Spleen (tissue), 11 donors: ENCODE results near the gene CDK2AP2. TPM values are rescaled to one million over a fixed set of nuclear protein-coding genes. Genes with fewer than 3 reads are reported as not detected.

Experiments used
- DNase-seq: peaks from one replicate; pipeline ENCODE4 v3.0.0-alpha.2; 2020
- H3K27ac ChIP-seq, 8 donors: fragments of 200-600 bp; sonication (generic) in 7 of 8; 1 replicate in 4 of 8; 2 replicates in 4 of 8; pipeline versions ENCODE4 v1.5.0 to v1.8.0; 2016 to 2021; ENCODE audit warnings: inconsistent platforms in 4 of 8, mild to moderate bottlenecking in 4 of 8, moderate library complexity in 1 of 8
- H3K27me3 ChIP-seq, 7 donors: fragments of 200-600 bp; sonication (generic) in 6 of 7; replicated peaks in 1 of 7; 1 replicate in 4 of 7; 2 replicates in 3 of 7; pipeline versions ENCODE4 v1.5.0 to v1.8.0; 2016 to 2021; ENCODE audit warnings: inconsistent platforms in 3 of 7, mild to moderate bottlenecking in 1 of 7
- H3K36me3 ChIP-seq, 6 donors: fragments of 200-600 bp; sonication (generic) in 5 of 6; 1 replicate in 4 of 6; 2 replicates in 2 of 6; pipeline versions ENCODE4 v1.5.0 to v1.8.0; 2016 to 2021; ENCODE audit warnings: inconsistent platforms in 2 of 6
- H3K4me1 ChIP-seq, 6 donors: fragments of 200-600 bp; sonication (generic) in 5 of 6; 1 replicate in 3 of 6; 2 replicates in 3 of 6; pipeline versions ENCODE4 v1.5.0 to v1.8.0; 2016 to 2021; ENCODE audit warnings: inconsistent platforms in 3 of 6
- H3K4me3 ChIP-seq, 8 donors: fragments of 200-600 bp; sonication (generic) in 7 of 8; 1 replicate in 4 of 8; 2 replicates in 4 of 8; pipeline versions ENCODE4 v1.5.0 to v1.8.0; 2016 to 2021; ENCODE audit warnings: inconsistent platforms in 4 of 8, mild to moderate bottlenecking in 4 of 8, moderate library complexity in 2 of 8
- H3K9me3 ChIP-seq, 8 donors: fragments of 200-600 bp; sonication (generic) in 7 of 8; 1 replicate in 4 of 8; 2 replicates in 4 of 8; pipeline versions ENCODE4 v1.5.0 to v1.8.0; 2016 to 2021; ENCODE audit warnings: inconsistent platforms in 4 of 8
- CTCF ChIP-seq, 11 experiments: fragments of 200-600 bp in 7 of 11; fragments of 450-650 bp in 4 of 11; sonication (generic) in 4 of 11; IDR thresholded peaks in 8 of 11; conservative IDR thresholded peaks in 3 of 11; 1 replicate in 7 of 11; 2 replicates in 4 of 11; pipeline versions ENCODE4 v1.4.0 to v1.8.0; 2016 to 2021; ENCODE audit warnings: antibody characterized with exemption in 11 of 11, inconsistent platforms in 4 of 11, mild to moderate bottlenecking in 1 of 11
- POLR2A ChIP-seq, 3 donors: fragments of 450-650 bp; IDR thresholded peaks; one replicate each; pipeline ENCODE4 v1.5.1; 2017; ENCODE audit warnings: antibody characterized with exemption in 3 of 3, mild to moderate bottlenecking in 1 of 3
- POLR2AphosphoS5 ChIP-seq, 3 donors: sonication (generic); formaldehyde crosslinking; IDR thresholded peaks; one replicate each; pipeline ENCODE4 v1.5.1; 2017; ENCODE audit warnings: antibody characterized with exemption in 3 of 3
- WGBS, 5 donors: extraction: QIAGEN DNeasy Blood & Tissue Kit in 3 of 5; methylation state at CpG; one replicate each; pipeline versions ENCODE4 v1.1.5 to v1.1.7; 2013 to 2018; 5-methylcytosine and 5-hydroxymethylcytosine counted together
- intact Hi-C: fragments of 100-400 bp; cut with DNase I; formaldehyde crosslinking; loops from one replicate; pipeline ENCODE4 v1.15.0; 2023; ENCODE audit warnings: low total_unique reads
- polyA plus RNA-seq, 3 donors: library from polyadenylated mRNA; stranded (reverse); fragments of 200-250 nt; gene quantifications; one replicate each; pipeline ENCODE4 v1.2.1, GENCODE V29; 2013
- total RNA-seq, 7 donors: library from RNA; depleted of rRNA in 3 of 7; stranded (reverse); fragments of >200 nt in 3 of 7; fragmentation: NEBNext Ultra II Directional in 4 of 7; extraction: Animal tissue kit (Norgen Biotek cat#: 25700) in 4 of 7; gene quantifications; one replicate each; pipeline versions ENCODE4 v1.1.0 to v1.2.1, GENCODE V29; 2016 to 2021
- donor health status: healthy with polysubstance abuse.
- donor health status: DM: no; HTN: no; CAD: no; lungs with moderate emphysema.
- donor health status: DM: no; HTN: no; CAD: no.
- donor health status: Bipolar disorder and iron deficiency.
- donor health status: healthy.
- donor health status: DM: no; HTN: no; CAD: no.
- donor health status: DM: yes; HTN: yes; CAD: no.

Gene CDK2AP2
- total and polyA plus RNA-seq, 10 donors, result 32.9 to 57.1 (median 42.6) TPM

GRCh38 chr11:67503119-67504004 lies 4.6 kb downstream of the CDK2AP2 start:
- peaks cover 0 to 23% (median 0%) of the 10 kb centered on the region in 7 donors for H3K27me3 ChIP-seq
- intact Hi-C loops, result no loop called here
- H3K9me3 ChIP-seq, result no peaks in the 10 kb centered on the region
- H3K27ac ChIP-seq, result peak overlapping the region in 3 of 8 donors; percentile 98 to 99 (median 99)
- no peak for TF ChIP-seq POLR2AphosphoS5 (IDR thresholded peaks at IDR 0.05)
- TF ChIP-seq CTCF (IDR thresholded peaks at IDR 0.05 in 8 of 11, conservative IDR thresholded peaks at IDR 0.05 in 3 of 11), result no peak
- TF ChIP-seq POLR2A (IDR thresholded peaks at IDR 0.05), result no peak
- H3K36me3 ChIP-seq, result peaks cover 0 to 62% (median 29%) of the 10 kb centered on the region in 6 donors
- H3K4me1 ChIP-seq, result peaks cover 27 to 77% (median 55%) of the 10 kb centered on the region in 6 donors
- WGBS, 5 donors, result 81 to 85% (median 83%) methylated on average over 17 to 19 of the region's 19 CpGs
- DNase-seq, result no peak
- peak overlapping the region; percentile 67 to 97 (median 87) for H3K4me3 ChIP-seq

DNA sequence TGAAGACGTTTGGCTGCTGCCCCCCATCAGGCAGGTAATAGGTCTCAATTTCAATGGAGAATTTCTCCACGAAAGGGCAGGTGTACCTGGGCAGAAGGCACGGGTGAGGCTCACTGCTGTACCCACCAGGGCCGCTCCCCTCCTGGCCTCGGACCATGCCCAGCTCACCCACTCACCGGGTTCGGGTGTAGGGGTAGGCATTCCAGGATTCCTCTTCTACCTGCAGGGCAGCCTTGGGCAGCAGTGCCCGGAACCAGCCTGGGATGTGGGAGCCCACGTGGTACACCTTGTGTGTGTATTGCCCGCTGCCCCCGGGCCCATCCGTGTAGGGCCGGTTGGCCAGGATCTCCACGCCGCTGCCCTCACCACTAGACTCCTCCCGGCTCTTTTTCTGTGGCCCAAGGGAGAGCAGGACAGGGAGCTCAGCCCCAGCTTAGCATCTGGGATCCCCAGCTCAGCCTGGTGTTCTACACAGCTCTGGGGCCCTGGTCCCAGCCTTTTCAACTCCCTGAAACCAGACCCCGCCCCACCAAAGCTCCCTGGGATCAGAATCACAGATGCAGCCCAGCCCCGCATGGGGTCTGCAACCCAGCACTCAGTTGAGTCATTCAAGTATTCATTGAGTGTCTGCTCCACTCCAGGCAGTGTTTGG lies 5.5 kb downstream of the CDK2AP2 start:
- H3K4me1 ChIP-seq, result peaks cover 27 to 71% (median 51%) of the 10 kb centered on the region in 6 donors
- 87 to 96% (median 96%) methylated on average over 9 to 18 of the region's 18 CpGs for WGBS, 5 donors
- no peaks in the 10 kb centered on the region for H3K9me3 ChIP-seq
- TF ChIP-seq POLR2AphosphoS5 (IDR thresholded peaks at IDR 0.05) (no peak), CTCF (IDR thresholded peaks at IDR 0.05 in 8 of 11, conservative IDR thresholded peaks at IDR 0.05 in 3 of 11) (no peak), POLR2A (IDR thresholded peaks at IDR 0.05) (no peak)
- DNase-seq, result no peak
- H3K4me3 ChIP-seq, result no peak overlapping the region
- H3K27me3 ChIP-seq, result peaks cover 0 to 23% (median 0%) of the 10 kb centered on the region in 7 donors
- intact Hi-C loops, result no loop called here
- peaks cover 0 to 71% (median 38%) of the 10 kb centered on the region in 6 donors for H3K36me3 ChIP-seq
- no peak overlapping the region for H3K27ac ChIP-seq

DNA sequence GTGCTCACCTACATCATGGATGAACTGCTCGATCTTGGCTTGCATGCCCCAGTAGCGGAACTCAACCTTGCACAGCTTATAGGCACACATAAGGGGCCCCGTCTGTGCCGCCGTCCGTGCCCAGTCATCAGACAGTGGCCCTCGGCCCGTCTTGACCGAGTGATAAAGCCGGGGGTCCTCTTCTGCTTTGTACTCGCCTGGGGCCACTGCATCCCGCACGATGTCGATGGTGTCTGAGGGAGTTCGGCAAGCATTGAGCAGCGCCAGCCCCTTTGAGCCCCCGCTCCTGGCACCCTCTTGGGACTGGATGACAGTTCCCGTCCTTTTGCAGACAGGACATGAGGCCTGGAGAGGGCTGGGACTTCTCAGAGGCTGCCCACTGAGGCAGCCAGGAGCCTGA lies 6.1 kb downstream of the CDK2AP2 start:
- H3K27ac ChIP-seq, result no peak overlapping the region
- peaks cover 21 to 65% (median 45%) of the 10 kb centered on the region in 6 donors for H3K4me1 ChIP-seq
- H3K9me3 ChIP-seq, result no peaks in the 10 kb centered on the region
- H3K27me3 ChIP-seq, result peaks cover 0 to 23% (median 0%) of the 10 kb centered on the region in 7 donors
- no peak overlapping the region for H3K4me3 ChIP-seq
- H3K36me3 ChIP-seq, result peaks cover 0 to 74% (median 44%) of the 10 kb centered on the region in 6 donors
- WGBS, 5 donors, result 95 to 99% (median 96%) methylated on average over 18 of the region's 18 CpGs
- intact Hi-C loops, result no loop called here
- DNase-seq, result no peak
- TF ChIP-seq POLR2A (IDR thresholded peaks at IDR 0.05) (no peak), POLR2AphosphoS5 (IDR thresholded peaks at IDR 0.05) (peak in 1 of 3 donors; percentile 29), CTCF (IDR thresholded peaks at IDR 0.05 in 8 of 11, conservative IDR thresholded peaks at IDR 0.05 in 3 of 11) (no peak)
